GM21786 (cell line): ENCODE results near the gene PSMG4.
"Not testable (repeated sequence)": the region's sequence is repeated elsewhere in the genome, so short reads cannot be mapped to it uniquely, and the experiment has no call there.

Source experiments
- ATAC-seq: cut with Tn5 transposase; IDR thresholded peaks from one replicate; pipeline ENCODE4 v1.9.1; 2021; ENCODE audit not compliant: unreplicated experiment

Gene PSMG4

DNA sequence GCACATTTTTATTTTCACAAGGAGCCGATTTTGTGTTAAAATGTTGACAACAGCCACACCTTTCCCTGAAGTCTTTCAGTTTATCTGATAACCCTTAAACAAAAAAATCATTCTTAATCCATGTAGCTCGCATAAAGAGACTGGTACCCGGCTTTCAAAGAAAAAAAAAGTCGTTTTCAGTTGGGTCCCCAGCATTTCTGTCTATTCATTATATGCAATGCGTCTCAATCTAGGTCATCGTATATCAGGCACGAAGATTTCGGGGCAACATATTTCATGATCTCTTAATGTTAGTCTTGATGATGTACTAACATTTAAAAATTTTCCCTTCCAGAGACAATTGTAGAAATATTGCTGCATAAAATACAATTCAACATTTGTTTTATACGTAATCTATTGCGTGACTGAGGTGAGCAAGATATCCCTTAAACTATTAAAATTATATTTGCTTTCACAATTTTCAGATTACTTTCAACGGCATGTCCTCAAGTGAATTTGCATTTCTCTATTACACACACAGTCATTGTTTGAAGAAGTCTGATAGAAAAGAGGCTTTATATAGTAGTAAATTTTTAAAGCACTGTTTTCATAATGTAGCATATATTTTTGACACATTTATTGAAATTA lies 28.4 kb upstream of the PSMG4 start:
- no peak for ATAC-seq

DNA sequence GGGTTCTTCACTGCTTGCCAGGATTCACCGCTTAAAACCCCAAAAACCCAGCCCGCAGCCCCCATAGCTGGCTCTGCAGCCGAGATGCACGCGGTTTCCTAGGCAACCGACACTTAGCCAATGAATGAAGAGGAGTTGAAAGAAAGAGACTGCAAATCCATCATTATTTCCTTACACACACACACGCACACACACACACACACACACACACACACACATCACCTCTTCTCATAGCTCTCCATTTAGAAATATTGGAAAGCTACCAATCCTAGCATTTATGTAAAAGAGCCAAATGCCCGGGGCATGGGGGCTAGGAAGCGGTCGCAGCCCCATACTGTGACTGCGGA lies 27.9 kb upstream of the PSMG4 start:
- no peak for ATAC-seq

DNA sequence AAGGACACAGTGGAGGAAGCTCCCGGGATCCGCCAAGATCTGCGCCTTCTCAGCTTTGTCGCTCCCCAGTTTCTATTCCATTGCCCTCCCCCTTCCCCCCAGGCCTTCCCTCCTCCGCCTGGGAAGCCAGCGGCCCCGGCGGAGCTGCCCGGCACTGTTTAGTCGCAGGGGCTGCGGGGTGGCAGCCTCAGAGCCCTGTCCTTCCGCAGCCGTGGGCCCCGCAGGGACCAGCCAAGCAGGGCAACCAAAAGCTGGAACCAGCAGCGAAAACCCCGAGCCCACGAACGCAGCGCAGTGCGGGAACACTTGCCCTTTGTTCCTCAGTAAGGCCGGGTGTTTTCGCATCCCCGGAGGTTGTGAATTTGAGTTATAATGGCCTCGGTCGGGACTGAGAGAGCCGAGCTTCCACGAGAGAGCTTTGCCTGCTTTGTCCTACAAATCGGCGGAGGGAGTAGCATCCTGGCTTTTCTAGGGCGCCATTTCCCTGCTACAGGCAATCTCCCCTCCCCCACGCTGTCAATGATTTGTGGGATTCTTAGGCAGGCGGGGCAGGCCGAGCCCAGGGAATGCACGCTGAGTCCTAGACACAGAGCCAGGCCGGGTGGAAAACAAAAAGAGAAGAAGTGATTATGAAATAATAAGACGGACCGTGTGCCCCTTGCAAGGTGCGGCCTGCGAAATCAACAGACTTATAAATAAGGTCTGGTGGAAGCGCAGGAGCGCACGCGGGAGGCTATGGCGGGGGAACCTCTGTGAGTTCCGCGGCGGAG lies 27.3 kb upstream of the PSMG4 start:
- no peak for ATAC-seq

DNA sequence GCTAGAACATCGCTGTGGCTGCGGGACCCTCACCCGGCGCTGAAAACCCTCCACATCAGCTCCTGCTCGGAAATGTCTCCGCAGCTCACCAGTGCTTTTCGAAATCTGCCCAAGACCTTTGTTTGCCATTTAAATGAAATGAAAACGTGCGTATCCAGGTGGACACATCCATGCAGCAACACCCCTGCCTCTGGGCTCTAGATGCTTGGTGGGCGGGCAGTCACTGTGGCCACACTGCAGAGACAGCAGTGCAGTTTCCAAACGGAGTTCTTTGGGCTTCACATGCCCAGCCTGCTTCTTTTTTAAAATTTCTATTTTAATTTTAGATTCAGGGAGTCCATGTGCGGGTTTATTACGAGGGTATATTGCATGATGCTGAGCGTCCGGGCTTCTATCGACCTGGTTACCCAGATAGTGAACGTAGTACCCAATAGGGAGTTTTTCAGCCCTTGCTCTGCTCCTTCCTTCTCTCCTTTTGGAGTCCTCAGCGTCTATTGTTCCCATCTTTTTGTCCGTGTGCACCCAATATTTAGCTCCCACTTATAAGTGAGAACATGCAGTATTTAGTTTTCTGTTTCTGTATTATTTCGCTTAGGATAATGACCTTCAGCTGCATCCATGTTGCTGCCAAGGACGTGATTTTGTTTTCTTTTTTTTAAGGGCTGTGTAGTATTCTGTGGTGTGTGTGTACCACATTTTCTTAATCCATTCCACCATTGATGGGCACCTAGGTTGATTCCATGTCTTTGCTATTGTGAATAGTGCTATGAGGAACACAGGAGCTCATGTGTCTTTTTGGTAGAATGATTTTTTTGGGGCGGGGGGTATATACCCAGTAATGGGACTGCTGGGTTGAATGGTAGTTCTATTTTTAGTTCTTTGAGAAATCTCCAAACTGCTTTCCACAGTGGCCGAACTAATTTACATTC lies 26.5 kb upstream of the PSMG4 start:
- ATAC-seq, result no peak

DNA sequence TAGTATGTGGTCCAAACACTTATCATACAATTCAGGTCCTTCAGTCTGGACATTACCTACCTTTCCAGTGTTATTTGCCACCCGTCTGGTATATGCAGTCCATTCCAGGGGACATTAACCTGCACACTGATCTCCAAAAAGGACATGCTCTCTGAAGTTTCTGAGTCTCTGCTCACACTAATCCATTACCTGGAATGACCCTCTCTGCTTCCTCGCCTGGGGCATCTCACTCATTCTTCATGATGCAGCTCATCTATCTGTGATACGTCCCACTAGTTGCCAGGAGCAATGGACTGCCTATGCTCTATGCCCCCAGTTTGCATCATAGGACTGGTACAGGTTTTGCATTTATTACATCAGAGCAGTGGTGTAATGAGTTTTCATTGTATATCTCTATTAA lies 25.4 kb upstream of the PSMG4 start:
- ATAC-seq, result no peak

DNA sequence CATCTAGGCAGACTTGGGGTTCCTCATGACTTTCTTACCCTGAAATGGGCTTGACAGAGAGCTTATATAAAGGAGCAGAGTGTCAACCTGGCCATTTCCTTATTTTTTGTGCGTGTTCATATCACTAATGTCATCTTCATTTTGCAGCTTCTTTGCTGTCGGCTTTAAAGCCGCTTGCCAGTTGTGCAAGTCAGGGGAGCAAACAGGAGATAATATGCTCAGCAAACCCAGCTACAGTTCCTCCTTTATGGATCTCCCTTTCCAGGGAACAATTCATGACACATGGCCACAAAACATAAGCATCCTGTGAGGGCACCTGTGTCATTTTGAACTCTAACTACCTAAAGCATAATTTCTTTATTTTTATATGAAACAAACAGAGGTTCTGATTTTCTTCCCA lies 24.8 kb upstream of the PSMG4 start:
- no peak for ATAC-seq

DNA sequence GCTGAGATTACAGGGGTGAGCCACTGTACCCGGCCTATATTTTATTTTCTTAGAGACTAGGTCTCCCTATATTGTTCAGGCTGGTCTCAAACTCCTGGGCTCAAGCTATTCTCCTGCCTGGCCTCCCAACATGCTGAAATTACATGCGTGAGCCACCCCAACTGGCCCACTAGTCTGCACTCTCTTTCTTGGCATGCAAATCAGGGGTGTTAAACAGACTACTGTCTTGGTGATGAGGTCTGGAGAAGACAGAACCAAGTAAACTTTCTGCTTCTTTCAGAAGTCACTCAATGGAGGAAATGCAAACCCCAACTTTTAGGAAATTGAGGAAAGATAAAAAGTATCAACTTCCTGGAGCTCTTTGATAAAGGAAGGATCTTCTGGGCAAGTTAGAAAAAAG lies 23.3 kb upstream of the PSMG4 start:
- no peak for ATAC-seq

DNA sequence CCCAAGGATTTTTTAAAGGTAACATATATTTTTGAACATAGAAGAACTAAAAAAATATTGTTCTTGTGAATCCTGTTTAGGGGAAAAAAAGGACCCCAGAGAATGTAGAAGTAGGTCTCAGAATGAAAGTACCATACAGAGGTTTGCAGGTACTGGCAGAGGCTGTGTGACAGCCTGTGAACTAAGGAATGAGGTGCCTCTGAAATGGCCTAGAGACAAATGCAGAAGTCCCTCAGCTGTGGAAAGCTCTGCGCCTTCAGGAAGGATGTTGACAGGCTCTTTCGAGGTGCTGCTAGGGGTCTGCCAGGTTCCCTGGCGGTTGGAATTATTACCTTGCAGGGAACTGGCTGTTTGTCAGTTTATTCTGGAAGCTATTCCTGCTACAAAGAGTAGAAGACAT lies 22.7 kb upstream of the PSMG4 start:
- no peak for ATAC-seq

DNA sequence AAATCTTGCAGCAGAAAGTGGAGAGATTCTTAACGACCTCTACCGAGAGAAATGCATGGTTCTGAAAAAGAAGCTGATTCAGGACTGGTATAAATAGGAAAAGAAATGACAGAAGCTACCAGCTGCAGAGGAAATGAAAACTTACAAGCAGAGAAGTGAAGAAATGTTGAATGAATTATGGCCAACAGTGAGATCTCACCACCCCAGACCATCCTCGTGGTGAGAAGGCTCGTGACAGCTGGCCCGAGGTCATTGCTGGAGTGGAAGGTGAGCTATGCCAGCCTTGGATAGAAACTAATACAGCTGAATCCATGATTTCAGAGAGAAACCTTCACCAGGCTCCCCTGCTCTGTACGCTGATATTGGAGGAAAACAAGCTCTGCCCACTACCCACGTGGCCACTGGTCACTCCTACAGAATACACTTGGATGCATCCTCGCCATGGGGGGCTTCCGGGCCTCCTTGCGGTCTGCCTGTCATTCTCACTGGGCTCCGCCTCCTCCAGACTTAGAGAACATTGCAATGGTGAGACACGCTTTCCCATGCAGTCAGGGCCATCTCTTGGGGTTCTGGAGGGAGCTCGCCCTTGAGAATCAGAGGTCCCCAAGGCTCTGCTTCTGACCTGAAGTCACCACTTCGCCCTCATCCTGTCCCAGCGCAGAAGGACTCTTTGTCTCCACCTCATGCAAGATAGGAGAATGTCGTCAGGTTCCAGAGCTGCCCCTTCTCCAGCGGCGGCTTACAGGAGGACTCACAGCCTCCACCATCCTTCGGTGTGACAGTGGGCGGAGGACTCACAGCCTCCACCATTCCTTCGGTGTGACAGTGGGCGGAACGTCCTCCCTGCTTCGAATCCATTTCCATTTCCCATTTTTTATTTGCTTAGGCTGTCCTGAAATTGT lies 20.7 kb upstream of the PSMG4 start:
- no peak for ATAC-seq

DNA sequence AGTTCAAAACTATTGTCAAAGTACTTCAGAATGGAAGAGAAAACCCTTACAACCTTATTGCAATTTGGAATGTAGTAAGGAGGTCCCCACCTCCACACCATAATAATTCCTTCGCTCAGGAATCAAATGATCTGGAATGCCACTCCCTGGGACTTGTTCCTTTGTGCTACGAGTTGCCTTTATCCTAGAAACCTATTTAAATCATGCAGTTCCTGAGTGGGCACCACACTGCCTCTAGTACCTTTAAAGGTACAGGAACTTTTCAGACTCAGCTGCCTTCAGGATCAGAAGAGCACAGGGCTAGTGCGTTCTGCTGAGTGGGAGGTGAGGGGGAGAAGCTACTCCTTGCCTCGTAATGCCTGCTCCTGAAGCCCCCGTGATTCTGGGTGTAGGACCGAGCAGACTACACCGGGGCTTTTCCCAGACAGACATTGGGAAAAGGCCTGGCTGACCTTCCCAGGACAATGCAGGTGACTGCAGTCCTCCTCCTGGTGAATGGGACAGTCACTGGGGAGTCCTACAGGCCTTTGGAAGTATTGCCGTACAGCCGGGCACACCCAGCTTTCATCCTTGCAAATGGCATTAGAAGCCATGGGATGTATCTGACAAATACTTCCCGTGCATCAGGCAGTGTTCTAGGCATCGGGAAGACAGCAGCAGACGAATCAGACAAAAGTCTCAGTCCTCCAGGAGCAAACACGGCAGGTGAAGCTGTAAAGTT lies 19.5 kb upstream of the PSMG4 start:
- ATAC-seq, result no peak

DNA sequence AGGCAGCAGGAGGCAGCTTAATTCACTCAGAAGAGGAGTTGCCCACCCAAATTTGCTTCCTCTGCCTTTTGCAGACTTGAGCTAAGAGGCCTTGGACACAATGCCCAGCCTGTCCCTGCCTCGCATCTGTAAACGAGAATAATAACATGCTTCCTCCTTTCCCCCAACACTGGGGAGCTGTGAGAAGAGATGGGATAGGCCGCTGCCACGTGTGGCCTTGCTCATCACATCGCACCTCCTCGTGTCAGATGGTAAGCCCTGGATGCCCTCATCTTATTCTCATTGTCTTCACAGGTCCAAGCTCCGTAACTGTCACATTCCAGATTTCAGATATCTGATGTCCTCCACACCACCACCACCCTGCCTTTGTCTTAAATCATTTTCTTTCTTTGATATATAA lies 18.2 kb upstream of the PSMG4 start:
- ATAC-seq, result no peak

DNA sequence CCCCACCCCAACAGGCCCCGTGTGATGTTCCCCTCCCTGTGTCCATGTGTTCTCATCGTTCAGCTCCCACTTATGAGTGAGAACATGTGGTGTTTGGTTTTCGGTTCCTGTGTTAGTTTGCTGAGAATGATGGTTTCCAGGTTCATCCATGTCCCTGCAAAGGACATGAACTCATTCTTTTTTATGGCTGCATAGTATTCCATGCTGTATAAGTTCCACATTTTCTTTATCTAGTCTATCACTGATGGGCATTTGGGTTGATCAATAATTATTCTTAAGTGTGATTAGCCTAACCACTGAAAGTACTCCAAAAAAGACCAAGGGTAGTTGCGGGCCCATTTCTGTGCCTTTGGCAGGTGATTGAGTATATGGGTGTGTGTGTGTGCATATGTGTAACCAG lies 17.0 kb upstream of the PSMG4 start:
- ATAC-seq, result not testable (repeated sequence)

DNA sequence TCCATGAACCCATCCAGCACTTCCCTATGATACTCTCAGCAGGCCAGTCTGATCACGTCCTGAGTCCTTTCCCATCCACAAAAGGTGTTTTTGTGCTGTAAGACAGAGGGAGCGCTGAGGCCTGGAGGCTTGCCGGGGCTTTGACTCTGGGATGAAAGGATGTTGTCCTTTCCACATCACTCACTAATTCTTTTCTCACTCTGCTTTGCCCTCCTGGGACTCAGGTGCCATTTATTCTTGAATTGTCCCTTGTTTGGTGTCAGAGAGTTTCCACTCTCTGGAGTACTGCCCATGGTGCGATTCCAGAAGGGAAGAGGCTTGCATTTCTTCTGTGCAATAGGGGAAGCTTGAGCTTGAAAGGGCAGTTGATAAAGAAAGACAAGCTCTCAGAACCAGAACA lies 16.0 kb upstream of the PSMG4 start:
- ATAC-seq, result no peak

DNA sequence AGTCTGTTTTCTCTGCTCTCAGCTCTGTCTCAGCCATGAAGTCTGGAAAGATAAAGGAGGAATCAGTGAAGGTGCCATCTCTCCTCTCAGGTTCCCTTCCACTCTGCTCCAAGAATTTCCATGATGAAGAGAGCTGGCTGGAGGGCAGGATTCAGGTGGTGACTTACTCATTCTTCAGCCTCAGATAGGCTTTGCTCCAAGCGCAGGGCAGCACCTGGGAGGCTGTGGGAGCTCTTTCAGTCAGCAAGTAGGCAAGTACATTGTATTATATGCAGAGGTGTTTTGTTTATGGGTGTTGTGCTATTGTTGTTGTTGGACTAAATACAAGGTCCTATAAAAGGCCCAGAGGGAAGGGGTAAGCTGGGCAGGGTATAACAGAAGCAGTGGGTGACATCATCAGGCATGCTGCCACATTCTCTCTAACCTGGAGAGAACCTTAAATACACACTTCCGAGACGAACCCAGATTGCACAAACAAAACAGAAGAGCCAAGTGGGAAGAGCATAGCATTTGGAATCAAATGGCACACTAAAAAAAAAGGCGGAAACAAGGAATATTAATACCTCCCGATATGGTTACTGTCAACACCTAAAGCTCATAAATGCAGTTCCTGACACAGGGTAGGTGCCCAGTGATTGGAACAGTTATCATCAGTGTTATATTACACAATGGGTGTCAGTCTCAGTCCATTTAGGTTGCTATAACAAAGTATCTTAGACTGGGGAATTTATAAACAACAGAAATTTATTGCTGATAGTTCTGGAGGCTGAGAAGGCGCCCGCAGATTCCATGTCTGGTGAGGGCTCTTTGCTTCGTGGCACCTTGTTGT lies 14.5 kb upstream of the PSMG4 start:
- no peak for ATAC-seq

DNA sequence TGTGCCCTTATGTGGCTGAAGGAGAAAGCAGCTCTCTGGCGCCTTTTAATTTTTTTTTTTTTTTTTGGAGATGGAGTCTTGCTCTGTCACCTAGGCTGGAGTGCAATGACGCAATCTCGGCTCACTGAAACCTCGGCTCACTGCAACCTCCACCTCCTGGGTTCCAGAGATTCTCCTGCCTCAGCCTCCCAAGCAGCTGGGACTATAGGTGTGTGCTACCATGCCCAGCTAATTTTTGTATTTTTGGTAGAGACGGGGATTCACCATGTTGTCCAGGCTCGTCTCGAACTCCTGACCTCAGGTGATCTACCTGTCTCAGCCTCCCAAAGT lies 13.9 kb upstream of the PSMG4 start:
- ATAC-seq, result not testable (repeated sequence)

DNA sequence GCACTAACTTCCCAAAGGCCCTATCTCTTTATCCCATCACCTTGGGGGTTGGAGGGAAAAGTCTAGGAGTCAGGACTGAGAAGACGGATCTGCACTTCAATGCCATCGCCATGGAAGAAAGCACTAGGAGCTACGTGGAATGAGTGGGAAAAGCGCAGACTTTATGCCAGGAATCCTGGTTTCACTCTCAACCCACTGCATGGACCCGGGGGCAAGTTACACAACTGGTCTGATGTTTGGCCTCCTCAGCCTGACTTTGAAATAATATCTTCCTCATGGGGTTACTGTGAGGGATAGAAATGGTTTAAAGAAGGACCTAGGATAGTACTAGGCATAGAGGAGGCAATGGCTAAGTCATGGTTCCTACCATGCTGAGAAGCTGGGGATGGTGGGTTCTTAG lies 13.5 kb upstream of the PSMG4 start:
- no peak for ATAC-seq

DNA sequence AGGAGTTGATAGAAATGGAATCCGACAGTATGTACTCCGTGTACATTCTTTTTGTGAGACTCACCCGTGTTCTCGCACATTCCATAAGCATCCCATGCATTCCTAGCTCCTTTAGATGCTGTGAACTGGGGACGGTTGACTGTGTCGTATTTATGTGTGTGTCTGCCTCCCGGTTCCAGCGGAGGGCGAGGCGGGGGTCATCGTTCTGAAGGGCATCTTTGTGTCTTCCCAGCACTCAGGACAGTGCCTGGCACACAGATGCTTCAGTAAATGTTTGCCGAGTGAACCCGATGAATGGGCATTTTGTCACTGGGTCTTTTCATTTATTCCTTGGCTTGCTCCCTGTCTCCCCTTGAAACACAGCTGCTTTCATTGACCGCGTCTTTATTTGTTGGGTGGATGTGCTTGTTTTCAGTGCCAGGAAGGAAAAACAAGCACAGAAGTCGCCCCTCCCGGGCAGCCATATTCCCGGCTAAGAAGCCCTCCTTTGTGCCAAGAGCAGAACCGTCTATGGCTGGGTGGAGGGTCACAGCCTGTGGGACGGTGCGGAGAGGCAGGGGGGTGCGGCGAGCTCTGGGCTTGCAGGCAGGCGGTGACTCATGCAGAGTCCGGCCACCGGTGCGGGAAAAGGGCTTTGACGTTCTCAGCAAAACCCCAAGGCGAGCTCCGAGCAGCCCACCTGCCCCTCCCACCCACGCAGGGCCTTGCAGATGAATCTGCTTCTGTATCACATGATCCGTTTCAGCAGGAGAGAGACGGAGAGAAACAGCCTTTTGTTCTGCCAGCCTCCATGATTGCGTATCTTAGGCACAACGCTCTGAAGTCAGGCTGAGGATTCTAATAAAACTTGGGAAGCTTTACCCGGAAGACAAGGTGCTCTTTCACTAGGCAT lies 11.2 kb upstream of the PSMG4 start:
- no peak for ATAC-seq

DNA sequence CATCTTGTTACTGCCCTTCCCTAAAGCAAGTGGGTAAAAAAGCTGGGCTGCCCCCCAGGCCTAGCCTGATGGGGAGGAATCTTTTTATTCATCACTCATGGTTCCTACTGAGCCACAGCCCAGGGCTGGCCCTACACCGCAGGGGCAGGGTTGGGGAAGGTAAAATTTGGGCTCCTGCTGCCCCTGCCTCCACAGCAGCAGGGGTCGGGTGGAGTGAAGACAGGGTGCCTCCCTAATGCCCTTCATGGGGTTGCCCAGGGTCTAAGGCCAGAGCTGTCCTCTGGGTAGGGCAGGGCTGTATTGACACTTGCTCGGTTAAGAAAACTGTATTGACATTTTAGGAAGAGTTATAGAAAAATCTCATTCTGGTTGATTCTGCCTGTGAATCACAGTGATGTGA lies 8.9 kb upstream of the PSMG4 start:
- ATAC-seq, result no peak
